ENCODE data around the gene AGPAT3.

Gene AGPAT3

DNA sequence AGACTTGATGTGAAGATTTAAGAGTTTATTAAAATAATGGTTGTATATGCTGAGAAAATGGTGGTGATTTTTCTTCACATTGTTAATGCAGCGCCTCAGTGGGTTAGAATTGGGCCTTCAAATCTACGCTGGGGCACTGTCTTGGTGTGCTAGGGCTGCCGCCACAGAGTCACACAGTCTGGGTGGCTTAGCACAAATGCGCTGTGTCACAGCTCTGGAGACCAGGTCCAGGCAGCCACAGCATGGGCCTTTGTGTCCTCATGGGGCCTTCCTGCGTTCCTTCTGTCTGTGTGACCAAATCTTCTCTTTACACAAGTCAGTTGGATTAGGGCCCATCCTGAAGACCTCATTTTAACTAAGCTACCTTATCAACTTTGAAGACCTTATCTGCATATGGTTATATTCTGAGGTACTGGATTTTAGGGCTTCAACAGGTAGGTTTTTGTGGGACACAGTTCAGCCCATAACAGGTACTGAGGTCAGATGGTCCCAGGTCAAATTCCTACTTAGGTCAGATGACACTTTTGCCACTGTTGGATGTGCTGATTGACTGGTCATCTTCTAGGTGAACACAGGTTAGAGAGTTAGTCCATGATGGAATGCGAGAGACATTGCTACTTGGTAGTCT is 164.6 kb downstream of the AGPAT3 start:
- no peak for DNase-seq

DNA sequence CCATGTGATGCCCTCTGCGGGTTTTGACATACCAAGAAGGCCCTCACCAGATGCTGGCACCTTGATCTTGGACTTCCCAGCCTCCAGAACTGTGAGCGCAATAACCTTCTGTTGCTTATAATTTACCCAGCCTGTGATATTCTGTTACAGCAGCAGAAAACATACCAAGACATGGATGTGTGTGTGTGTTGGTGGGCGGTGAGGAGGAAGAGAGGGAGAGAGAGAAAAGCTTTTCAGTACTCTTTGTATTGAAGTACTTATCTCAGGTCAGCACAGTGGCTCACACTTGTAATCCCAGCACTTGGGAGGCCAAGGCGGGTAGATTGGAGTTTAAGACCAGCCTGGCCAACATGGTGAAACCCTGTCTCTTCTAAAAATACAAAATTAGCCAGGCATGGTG is 170.2 kb downstream of the AGPAT3 start:
- DNase-seq: no peak
